WERI-Rb-1 (cell line): ENCODE data around the gene TGFBR3.
"Not testable (repeated sequence)": the region's sequence is repeated elsewhere in the genome, so short reads cannot be mapped to it uniquely, and the experiment has no call there.

Experiments used
- DNase-seq: peaks from one replicate; pipeline ENCODE4 v3.0.0-alpha.2; 2020
- H3K27ac ChIP-seq: fragments of 250-450 bp; sonication (Bioruptor Pico); 2 replicates; pipeline ENCODE4 v1.5.1; 2020; ENCODE audit warnings: mild to moderate bottlenecking, moderate library complexity
- H3K27me3 ChIP-seq: fragments of 250-450 bp; sonication (Bioruptor Pico); 2 replicates; pipeline ENCODE4 v1.5.1; 2021; ENCODE audit warnings: mild to moderate bottlenecking, low read depth, moderate library complexity; ENCODE audit not compliant: insufficient read depth, severe bottlenecking
- H3K36me3 ChIP-seq: fragments of 250-450 bp; sonication (Bioruptor Pico); 2 replicates; pipeline ENCODE4 v1.5.1; 2020; ENCODE audit warnings: mild to moderate bottlenecking, moderate library complexity
- H3K4me3 ChIP-seq: 2 replicates; pipeline ENCODE4 v1.5.1; 2011; ENCODE audit warnings: low read depth, mild to moderate bottlenecking, control low read depth, low read length
- H3K9me3 ChIP-seq: fragments of 250-450 bp; sonication (Bioruptor Pico); 2 replicates; pipeline ENCODE4 v1.5.1; 2021; ENCODE audit warnings: mild to moderate bottlenecking, moderate library complexity; ENCODE audit not compliant: severe bottlenecking
- CTCF ChIP-seq: IDR thresholded peaks from 2 replicates; pipeline ENCODE4 v1.5.1; 2011; ENCODE audit warnings: low read depth, mild to moderate bottlenecking, control low read depth, inconsistent platforms, low read length

Gene TGFBR3

GRCh38 chr1:91835087-91835521 is 50.8 kb downstream of the TGFBR3 start:
- TF ChIP-seq CTCF: no peak
- Histone ChIP-seq H3K36me3 (no peaks in the 10 kb centered on the region), H3K4me3 (no peak overlapping the region), H3K9me3 (no peaks in the 10 kb centered on the region), H3K27ac (no peak overlapping the region), H3K27me3 (no peaks in the 10 kb centered on the region)
- no peak for DNase-seq

GRCh38 chr1:91834549-91834948 is 51.4 kb downstream of the TGFBR3 start:
- not testable (repeated sequence) for DNase-seq

GRCh38 chr1:91833946-91834345 is 52.0 kb downstream of the TGFBR3 start:
- H3K27ac ChIP-seq: no peak overlapping the region
- no peak for TF ChIP-seq CTCF
- no peaks in the 10 kb centered on the region for H3K36me3 ChIP-seq
- H3K4me3 ChIP-seq: no peak overlapping the region
- no peaks in the 10 kb centered on the region for H3K9me3 ChIP-seq
- DNase-seq: no peak
- H3K27me3 ChIP-seq: no peaks in the 10 kb centered on the region

More at GRCh38 chr1:91834549-91834948, 51.4 kb downstream of the TGFBR3 start:
- not testable (repeated sequence) for H3K27me3 ChIP-seq, H3K36me3 ChIP-seq, H3K27ac ChIP-seq, H3K9me3 ChIP-seq, H3K4me3 ChIP-seq

- no peak overlapping the region for H3K4me3 ChIP-seq
- DNase-seq: no peak
- H3K27me3 ChIP-seq: no peaks in the 10 kb centered on the region
- no peak for TF ChIP-seq CTCF
- no peaks in the 10 kb centered on the region for H3K9me3 ChIP-seq
- no peak overlapping the region for H3K27ac ChIP-seq
- no peaks in the 10 kb centered on the region for H3K36me3 ChIP-seq
These were observed 54.6 kb downstream of the TGFBR3 start for GRCh38 chr1:91831132-91831930.

GRCh38 chr1:91830242-91831131 is 55.5 kb downstream of the TGFBR3 start:
- no peak for TF ChIP-seq CTCF
- DNase-seq: no peak
- H3K36me3 ChIP-seq: no peaks in the 10 kb centered on the region
- H3K27ac ChIP-seq: no peak overlapping the region
- H3K27me3 ChIP-seq: no peaks in the 10 kb centered on the region
- H3K9me3 ChIP-seq: no peaks in the 10 kb centered on the region
- H3K4me3 ChIP-seq: no peak overlapping the region
